Measurements from ENCODE around the gene WDR7.

Gene WDR7

DNA sequence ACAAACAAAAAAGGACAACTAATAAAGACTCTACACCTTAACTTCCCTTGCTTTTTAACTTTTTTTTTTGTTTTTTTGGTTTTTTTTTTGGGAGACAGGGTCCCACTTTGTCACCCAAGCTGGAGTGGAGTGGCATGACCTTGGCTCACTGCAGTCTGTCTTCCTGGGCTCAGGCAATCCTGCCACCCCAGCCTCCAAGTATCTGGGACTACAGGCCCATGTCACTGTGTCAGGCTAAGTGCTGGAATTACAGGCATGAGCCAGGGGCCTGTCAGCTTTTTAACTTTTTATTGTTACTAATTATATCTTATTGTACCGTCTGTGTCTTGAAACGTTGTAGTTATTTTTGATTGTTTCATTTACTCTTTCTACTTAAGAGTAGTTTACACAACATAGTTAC lies 25.5 kb downstream of the WDR7 start:
- ATAC-seq, result no peak
- no peak overlapping the region for H3K4me3 Mint-ChIP-seq
- no peak overlapping the region for H3K27ac Mint-ChIP-seq
- H3K27me3 Mint-ChIP-seq, result no peaks in the 10 kb centered on the region
- H3K9me3 Mint-ChIP-seq, result peaks cover 4% of the 10 kb centered on the region
- H3K36me3 Mint-ChIP-seq, result peaks cover 49% of the 10 kb centered on the region
- H3K4me1 Mint-ChIP-seq, result peaks cover 7% of the 10 kb centered on the region

DNA sequence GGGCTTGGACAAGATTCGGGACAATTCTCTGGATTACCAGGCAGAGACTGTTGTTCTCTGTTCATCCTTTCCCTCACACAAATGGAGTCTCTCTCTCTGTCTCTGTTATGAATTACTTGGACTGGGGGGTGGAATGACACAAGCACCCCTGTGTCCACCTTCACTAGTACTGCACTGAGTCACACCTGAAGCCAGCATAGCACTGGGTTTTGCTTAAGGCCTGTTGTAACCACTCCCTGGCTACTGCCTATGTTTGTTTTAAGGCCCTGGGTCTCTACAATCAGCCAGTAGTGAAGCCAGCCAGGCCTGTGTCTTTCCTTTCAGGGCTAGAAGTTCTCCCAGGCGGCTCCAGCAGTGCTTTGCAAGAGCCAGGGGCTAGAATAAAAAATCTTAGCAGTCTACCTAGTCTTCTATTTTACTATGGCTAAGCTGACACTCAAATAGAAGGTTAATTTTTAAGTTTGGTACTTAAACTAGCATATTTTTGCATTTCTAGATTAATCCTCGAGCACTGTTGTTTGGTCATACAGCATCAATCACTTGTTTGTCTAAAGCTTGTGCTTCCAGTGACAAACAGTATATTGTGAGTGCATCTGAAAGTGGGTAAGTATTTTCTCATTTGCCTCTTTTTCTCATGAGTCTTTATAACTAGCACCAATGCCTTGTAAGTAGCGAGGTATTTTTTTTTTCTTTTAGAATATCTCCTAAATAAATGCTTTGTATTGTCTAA lies 27.8 kb downstream of the WDR7 start:
- no peak overlapping the region for H3K27ac Mint-ChIP-seq
- peaks cover 52% of the 10 kb centered on the region for H3K36me3 Mint-ChIP-seq

DNA sequence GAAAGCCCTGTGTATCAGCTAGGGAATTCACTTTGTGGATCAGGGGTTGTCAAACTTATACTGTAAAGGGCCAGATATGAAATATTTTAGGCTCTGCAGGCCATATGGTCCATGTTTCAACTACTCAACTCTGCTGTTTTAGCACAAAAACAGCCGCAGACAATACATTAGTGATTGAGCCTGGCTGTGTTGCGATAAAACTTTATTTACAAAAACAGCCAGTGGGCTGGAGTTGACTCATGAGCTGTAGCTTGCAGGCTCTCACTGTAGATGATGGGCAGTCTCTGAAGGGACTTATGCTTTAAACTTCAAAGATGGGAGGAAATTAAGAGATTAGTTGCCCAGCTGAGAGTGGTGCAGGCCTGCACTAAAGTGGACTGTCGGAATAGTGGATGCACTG lies 33.1 kb downstream of the WDR7 start:
- H3K4me1 Mint-ChIP-seq, result no peaks in the 10 kb centered on the region
- H3K9me3 Mint-ChIP-seq, result no peaks in the 10 kb centered on the region
- H3K27me3 Mint-ChIP-seq, result no peaks in the 10 kb centered on the region
- no peak overlapping the region for H3K27ac Mint-ChIP-seq
- no peak for ATAC-seq
- H3K4me3 Mint-ChIP-seq, result no peak overlapping the region
- peaks cover 31% of the 10 kb centered on the region for H3K36me3 Mint-ChIP-seq

More for the DNA sequence above, 27.8 kb downstream of the WDR7 start:
- ATAC-seq, result no peak
- Mint-ChIP-seq H3K9me3 (peaks cover 4% of the 10 kb centered on the region), H3K4me1 (peaks cover 7% of the 10 kb centered on the region), H3K4me3 (no peak overlapping the region), H3K27me3 (no peaks in the 10 kb centered on the region)

DNA sequence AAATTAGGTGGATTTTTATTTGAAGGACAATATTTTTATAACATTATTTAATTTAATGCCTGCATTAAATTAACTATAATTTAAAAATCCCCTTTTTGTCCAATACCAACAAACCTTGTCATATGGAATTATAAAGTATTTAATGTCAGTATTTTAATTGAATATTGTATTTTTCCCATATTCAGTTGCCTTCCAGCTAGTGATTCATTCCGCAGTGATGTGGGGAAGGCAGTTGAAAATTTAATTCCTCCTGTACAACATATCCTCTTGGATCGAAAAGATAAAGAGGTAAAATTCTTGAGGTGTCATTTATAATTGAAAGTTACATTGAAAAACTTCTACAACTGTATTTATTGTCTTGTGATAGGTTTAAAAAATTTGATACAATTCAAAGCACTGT lies 40.4 kb downstream of the WDR7 start:
- Mint-ChIP-seq H3K9me3 (no peaks in the 10 kb centered on the region), H3K4me1 (no peaks in the 10 kb centered on the region), H3K36me3 (no peaks in the 10 kb centered on the region), H3K27ac (no peak overlapping the region), H3K27me3 (no peaks in the 10 kb centered on the region), H3K4me3 (no peak overlapping the region)
- ATAC-seq, result no peak

DNA sequence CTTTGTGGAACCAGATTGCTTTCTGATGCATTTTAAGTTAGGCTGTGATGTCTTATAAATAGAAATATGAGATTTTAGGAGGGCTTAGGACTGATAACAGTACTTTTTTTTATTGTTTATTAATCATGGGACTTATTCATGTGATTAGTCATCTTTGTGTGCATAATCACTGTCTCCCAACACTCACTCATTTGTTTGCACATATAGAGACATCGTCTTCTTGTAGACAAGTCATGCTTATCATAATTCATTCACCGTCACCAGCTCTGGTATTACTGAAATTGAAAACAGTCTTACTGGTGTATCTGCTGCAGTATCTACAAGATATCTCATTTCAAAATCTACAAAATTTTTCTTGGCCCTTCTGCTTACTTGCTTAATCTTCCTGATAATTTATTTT lies 45.8 kb downstream of the WDR7 start:
- Mint-ChIP-seq H3K27ac (no peak overlapping the region), H3K36me3 (peaks cover 6% of the 10 kb centered on the region), H3K4me3 (no peak overlapping the region), H3K9me3 (no peaks in the 10 kb centered on the region), H3K27me3 (no peaks in the 10 kb centered on the region), H3K4me1 (no peaks in the 10 kb centered on the region)
- no peak for ATAC-seq

GRCh38 chr18:56702946-56703345 lies 51.8 kb downstream of the WDR7 start:
- H3K36me3 Mint-ChIP-seq, result peaks cover 7% of the 10 kb centered on the region
- H3K27me3 Mint-ChIP-seq, result no peaks in the 10 kb centered on the region
- H3K4me3 Mint-ChIP-seq, result no peak overlapping the region
- H3K27ac Mint-ChIP-seq, result no peak overlapping the region
- H3K4me1 Mint-ChIP-seq, result no peaks in the 10 kb centered on the region
- no peaks in the 10 kb centered on the region for H3K9me3 Mint-ChIP-seq
- ATAC-seq, result no peak

GRCh38 chr18:56709463-56709862 lies 58.3 kb downstream of the WDR7 start:
- H3K27ac Mint-ChIP-seq, result no peak overlapping the region
- H3K36me3 Mint-ChIP-seq, result peaks cover 7% of the 10 kb centered on the region
- H3K4me3 Mint-ChIP-seq, result no peak overlapping the region
- no peaks in the 10 kb centered on the region for H3K27me3 Mint-ChIP-seq
- ATAC-seq, result peak; percentile 75
- peaks cover 6% of the 10 kb centered on the region for H3K4me1 Mint-ChIP-seq
- H3K9me3 Mint-ChIP-seq, result no peaks in the 10 kb centered on the region

DNA sequence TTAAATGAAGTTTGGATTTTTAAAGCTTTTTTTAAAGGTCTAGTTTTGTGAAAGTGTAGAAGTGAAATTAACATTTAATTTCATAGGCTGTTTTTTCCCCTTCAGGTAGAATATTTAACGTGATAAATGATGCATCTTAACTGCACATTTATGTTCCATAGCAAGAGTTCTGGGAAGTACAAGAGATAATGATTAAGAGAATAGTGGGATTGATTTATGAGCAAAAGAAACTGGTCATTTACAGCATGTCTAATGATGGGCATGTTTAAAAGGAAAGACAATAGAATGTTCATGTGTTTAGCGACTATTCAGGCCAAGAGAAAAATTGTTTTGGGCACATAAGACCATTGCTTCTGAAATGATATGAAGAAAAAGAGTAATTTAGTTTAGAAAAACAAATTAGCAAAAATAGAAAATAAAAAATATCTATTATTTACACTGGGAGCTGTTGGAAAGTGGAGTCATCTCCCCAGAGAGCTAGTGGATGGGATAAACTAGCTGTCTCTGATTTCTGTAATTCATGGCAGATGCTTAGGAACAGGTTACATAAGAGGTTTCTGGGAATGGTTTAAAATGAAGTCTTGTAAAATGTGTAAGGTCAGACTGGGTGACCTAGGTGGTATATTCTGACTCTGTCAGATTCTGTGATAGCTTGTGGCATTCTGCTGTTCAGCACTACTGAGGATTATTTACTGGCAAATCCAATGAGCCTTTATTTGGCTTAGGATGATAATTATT lies 60.7 kb downstream of the WDR7 start:
- no peaks in the 10 kb centered on the region for H3K27me3 Mint-ChIP-seq
- peaks cover 6% of the 10 kb centered on the region for H3K4me1 Mint-ChIP-seq
- H3K4me3 Mint-ChIP-seq, result no peak overlapping the region
- H3K36me3 Mint-ChIP-seq, result peaks cover 7% of the 10 kb centered on the region
- no peak overlapping the region for H3K27ac Mint-ChIP-seq
- ATAC-seq, result no peak
- no peaks in the 10 kb centered on the region for H3K9me3 Mint-ChIP-seq

- Mint-ChIP-seq H3K27ac (no peak overlapping the region), H3K4me1 (peaks cover 6% of the 10 kb centered on the region), H3K36me3 (peaks cover 6% of the 10 kb centered on the region), H3K9me3 (no peaks in the 10 kb centered on the region), H3K4me3 (no peak overlapping the region), H3K27me3 (no peaks in the 10 kb centered on the region)
- no peak for ATAC-seq
Observed at GRCh38 chr18:56712761-56713160, 61.6 kb downstream of the WDR7 start.

GRCh38 chr18:56715121-56715520 lies 64.0 kb downstream of the WDR7 start:
- peaks cover 6% of the 10 kb centered on the region for H3K4me1 Mint-ChIP-seq
- H3K4me3 Mint-ChIP-seq, result no peak overlapping the region
- no peaks in the 10 kb centered on the region for H3K27me3 Mint-ChIP-seq
- H3K27ac Mint-ChIP-seq, result no peak overlapping the region
- H3K9me3 Mint-ChIP-seq, result no peaks in the 10 kb centered on the region
- peaks cover 23% of the 10 kb centered on the region for H3K36me3 Mint-ChIP-seq
- no peak for ATAC-seq

GRCh38 chr18:56716692-56717146 lies 65.6 kb downstream of the WDR7 start:
- H3K4me1 Mint-ChIP-seq, result peaks cover 6% of the 10 kb centered on the region
- ATAC-seq, result no peak
- no peak overlapping the region for H3K4me3 Mint-ChIP-seq
- no peak overlapping the region for H3K27ac Mint-ChIP-seq
- no peaks in the 10 kb centered on the region for H3K9me3 Mint-ChIP-seq
- peaks cover 27% of the 10 kb centered on the region for H3K36me3 Mint-ChIP-seq
- H3K27me3 Mint-ChIP-seq, result no peaks in the 10 kb centered on the region

- H3K9me3 Mint-ChIP-seq, result peaks cover 2% of the 10 kb centered on the region
Observed at GRCh38 chr18:56721031-56721430, 69.9 kb downstream of the WDR7 start.

GRCh38 chr18:56721491-56721890 lies 70.3 kb downstream of the WDR7 start:
- no peaks in the 10 kb centered on the region for H3K4me1 Mint-ChIP-seq
- H3K27ac Mint-ChIP-seq, result no peak overlapping the region
- H3K36me3 Mint-ChIP-seq, result peaks cover 58% of the 10 kb centered on the region
- no peak overlapping the region for H3K4me3 Mint-ChIP-seq
- peaks cover 2% of the 10 kb centered on the region for H3K9me3 Mint-ChIP-seq
- no peaks in the 10 kb centered on the region for H3K27me3 Mint-ChIP-seq
- no peak for ATAC-seq

More at GRCh38 chr18:56721031-56721430, 69.9 kb downstream of the WDR7 start:
- no peak overlapping the region for H3K27ac Mint-ChIP-seq
- no peak for ATAC-seq
- no peak overlapping the region for H3K4me3 Mint-ChIP-seq
- no peaks in the 10 kb centered on the region for H3K4me1 Mint-ChIP-seq
- peaks cover 58% of the 10 kb centered on the region for H3K36me3 Mint-ChIP-seq
- no peaks in the 10 kb centered on the region for H3K27me3 Mint-ChIP-seq

DNA sequence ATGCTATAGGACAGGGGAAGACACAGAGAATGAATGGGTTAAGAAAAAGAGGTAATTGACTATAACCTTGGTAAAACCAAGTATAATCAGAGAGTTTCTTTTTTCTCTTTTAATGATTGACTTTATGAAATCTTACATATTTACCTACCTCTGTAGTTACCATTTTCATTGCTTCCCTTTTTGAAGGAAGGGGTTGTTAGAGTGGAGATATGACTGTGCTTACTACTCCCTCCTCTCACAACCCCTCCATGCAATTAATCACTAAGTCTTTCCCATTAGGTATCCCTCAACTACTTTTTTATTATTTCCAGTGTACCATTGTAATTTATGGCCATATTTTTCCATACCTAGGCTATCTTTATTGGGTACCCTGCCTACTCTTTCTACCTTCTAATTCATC lies 71.4 kb downstream of the WDR7 start:
- no peak for ATAC-seq

DNA sequence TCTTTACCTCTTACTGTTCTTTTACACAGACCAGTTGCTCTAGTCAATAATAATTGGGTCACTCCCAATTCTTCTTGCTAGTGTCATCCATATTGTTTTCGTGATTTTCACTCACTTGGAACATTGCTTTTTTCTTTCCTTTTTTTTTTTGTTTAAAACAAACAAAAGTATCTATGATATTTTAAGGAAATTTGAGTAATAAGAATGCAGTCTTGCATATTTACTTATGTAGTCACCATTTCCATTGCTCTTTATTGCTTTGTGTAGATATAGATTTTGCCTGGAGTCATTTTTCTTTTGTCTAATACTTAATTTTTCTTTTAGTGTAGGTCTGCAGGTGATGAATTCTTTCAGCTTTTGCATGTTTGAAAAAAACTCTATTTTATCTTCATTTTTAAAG lies 71.9 kb downstream of the WDR7 start:
- Mint-ChIP-seq H3K4me1 (no peaks in the 10 kb centered on the region), H3K27me3 (no peaks in the 10 kb centered on the region), H3K36me3 (peaks cover 67% of the 10 kb centered on the region), H3K27ac (no peak overlapping the region), H3K9me3 (peaks cover 2% of the 10 kb centered on the region), H3K4me3 (no peak overlapping the region)
- ATAC-seq, result no peak

More for the DNA sequence above, 71.4 kb downstream of the WDR7 start:
- Mint-ChIP-seq H3K9me3 (peaks cover 2% of the 10 kb centered on the region), H3K4me3 (no peak overlapping the region), H3K4me1 (no peaks in the 10 kb centered on the region), H3K27ac (no peak overlapping the region), H3K36me3 (peaks cover 62% of the 10 kb centered on the region), H3K27me3 (no peaks in the 10 kb centered on the region)

- Mint-ChIP-seq H3K4me1 (no peaks in the 10 kb centered on the region), H3K9me3 (peaks cover 2% of the 10 kb centered on the region), H3K4me3 (no peak overlapping the region), H3K36me3 (peaks cover 70% of the 10 kb centered on the region), H3K27me3 (no peaks in the 10 kb centered on the region), H3K27ac (no peak overlapping the region)
- ATAC-seq, result no peak
Observed at GRCh38 chr18:56723706-56724105, 72.5 kb downstream of the WDR7 start.

Data from stimulated activated memory B cell treated with anti-CD40 and anti-IgM and Interleukin-4, amounts not matched to agents 10 μg/mL and 1 μg/mL and 100 μg/mL, for 72 hours (primary cell).